Measurements from ENCODE around the gene WHRN. TPM values are rescaled to one million over a fixed set of nuclear protein-coding genes. Genes with fewer than 3 reads are reported as not detected.

Gene WHRN
- total RNA-seq, 2 donors from 2014 or later = 6.1 to 7.0 TPM

- intact Hi-C loops (cut with DNase I, micrococcal nuclease) = no loop called here
- no peak for ATAC-seq
- no peak for DNase-seq
Measured at GRCh38 chr9:114518120-114518519, 12.8 kb upstream of the WHRN start.

DNA sequence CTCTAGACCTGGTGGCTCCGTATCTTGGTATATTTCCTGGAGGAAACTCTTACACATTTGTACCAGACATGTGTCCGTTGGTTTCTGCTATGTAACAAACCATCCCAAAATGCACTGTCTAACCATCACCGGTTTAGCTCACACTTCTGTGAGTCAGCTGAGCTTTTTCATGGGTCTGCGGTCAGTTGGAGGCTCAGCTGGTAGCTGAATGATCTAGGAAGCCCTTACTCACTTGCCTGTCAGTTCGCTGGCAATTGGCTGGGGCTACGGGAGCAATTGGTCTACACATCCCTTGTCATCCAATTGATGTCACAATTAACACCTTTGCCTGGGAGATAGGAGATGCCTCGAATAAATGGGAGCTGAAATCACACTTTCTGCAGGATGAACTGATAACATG lies 11.6 kb upstream of the WHRN start:
- intact Hi-C loops (cut with DNase I, micrococcal nuclease) = no loop called here
- ATAC-seq (no peak), DNase-seq (no peak)

- DNase-seq (no peak), ATAC-seq (no peak)
- intact Hi-C loops (cut with DNase I, micrococcal nuclease) = no loop called here
Measured at GRCh38 chr9:114515528-114515927, 10.3 kb upstream of the WHRN start.

DNA sequence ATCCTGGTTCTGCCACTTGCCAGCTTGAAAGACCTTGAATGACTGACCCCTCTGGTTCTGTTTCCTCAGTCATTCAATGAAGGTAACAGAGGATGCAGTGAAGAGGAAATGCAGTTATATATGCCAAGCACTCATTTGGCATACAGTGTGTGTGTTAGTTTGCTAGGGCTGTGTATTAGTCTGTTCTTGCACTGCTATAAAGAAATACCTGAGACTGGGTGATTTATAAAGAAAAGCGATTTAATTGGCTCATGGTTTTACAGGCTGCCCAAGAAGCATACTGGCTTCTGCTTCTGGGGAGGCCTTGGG lies 8.6 kb upstream of the WHRN start:
- intact Hi-C loops (cut with DNase I, micrococcal nuclease) = no loop called here
- ATAC-seq (no peak), DNase-seq (no peak)

DNA sequence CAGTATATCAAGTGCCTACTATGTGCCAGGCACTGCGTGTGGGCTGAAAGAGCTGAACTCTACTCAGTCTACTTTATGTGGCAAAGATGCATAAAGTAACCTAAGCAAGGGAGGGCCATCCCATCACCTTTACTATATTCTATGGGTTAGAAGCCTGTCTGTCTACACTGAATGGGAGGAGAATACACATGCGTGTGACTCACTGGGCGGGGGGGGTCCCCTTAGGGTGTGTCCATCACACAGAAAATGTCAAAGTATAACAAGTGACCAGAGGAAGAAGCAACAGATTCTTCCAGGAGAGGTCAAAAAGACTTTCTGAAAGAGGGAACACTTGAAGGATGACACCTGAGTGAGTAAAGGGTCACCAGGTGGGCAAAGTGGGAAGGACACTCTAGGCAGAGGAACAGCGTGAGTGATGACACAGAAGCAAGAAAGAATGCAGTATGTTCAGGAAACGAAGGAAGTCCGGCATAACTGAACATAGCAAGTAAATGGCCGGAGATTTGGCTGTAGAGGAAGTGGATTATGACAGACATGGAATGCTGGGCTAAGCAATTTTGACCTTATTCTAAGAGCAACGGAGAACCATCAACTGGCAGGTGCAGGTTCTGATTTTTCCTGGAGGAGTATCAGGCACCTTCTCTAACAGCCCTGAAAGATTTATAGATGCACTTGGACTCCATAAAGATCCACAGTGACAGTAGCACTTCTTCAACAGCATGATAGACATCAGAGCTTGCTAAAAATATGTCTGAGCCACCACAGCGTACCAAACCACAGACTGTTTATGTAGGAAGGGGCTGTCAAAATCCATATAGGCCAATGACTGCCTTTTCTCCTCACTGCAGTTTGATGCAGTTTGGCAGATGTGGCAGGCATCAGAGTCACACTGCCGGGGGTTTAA lies 8.0 kb upstream of the WHRN start:
- ATAC-seq (peak; percentile 59), DNase-seq (peak; percentile 46 to 55)
- intact Hi-C loops (cut with DNase I, micrococcal nuclease) = no loop called here

GRCh38 chr9:114511978-114512874 lies 7.0 kb upstream of the WHRN start:
- DNase-seq = peak; percentile 22 to 71
- ATAC-seq = peak; percentile 92
- intact Hi-C loops (cut with DNase I, micrococcal nuclease) = no loop called here

DNA sequence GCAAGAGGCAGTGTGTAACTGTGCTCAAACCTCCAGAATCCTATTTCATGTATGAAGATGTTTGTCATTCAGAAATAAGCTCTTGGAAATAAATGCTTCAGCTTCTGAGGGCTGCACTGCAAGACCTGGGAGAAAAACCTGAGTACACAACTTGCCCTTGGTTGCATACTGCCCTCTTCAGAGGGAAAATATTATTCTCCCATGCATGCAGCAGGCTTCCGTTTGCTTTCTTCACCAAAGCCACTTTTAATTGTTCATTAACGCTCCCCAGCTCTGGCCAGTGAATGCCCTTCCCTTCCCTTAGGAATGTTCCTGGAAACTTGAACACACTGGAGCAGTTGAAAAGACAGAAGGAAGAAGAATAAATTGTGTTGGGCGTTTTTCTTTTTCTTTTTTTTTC lies 2.5 kb upstream of the WHRN start:
- DNase-seq = no peak
- peak; percentile 14 for ATAC-seq
- intact Hi-C loops (cut with DNase I, micrococcal nuclease) = no loop called here

DNA sequence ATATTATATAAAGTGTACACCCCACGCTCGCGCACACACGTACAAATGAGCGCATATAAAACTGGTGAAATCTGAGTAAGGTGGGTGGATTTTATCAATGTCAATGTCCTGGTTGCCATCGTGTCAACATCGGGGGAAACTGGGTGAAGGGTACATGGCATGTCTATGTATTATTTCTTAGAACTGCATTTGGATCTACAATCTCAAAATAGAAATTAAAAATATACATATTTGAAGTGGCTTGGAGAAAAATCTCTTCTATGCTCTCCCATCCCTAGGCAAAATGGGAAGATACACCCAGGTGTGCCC lies 763 bp upstream of the WHRN start:
- ATAC-seq = no peak
- DNase-seq = no peak
- intact Hi-C loops (cut with DNase I, micrococcal nuclease) = no loop called here

GRCh38 chr9:114504341-114505186 lies 709 bp downstream of the WHRN start:
- DNase-seq (peak; percentile 47 to 57), ATAC-seq (peak; percentile 57)
- intact Hi-C loops (cut with DNase I, micrococcal nuclease) = no loop called here

- intact Hi-C loops (cut with DNase I, micrococcal nuclease) = no loop called here
Measured at GRCh38 chr9:114503522-114504340, 1.5 kb downstream of the WHRN start.

DNA sequence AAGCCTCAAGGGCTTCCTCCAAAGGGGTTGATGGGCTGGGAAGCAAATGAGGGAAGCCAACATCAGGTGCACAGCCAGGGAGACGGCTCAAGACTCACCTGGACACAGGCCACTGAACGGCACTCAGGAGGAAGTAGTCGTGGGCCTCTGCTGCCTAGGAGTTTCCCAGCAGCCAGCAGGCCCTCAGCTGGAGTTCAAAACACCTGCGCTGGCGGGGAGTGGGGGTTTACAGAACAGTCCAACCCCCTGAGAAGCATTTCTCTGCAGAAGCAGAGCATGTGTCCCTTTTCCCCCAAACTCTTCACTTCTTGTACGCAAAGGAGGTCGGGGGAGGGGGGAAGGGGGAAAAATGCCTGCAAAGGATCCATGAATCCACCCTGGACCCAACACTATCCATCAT lies 2.3 kb downstream of the WHRN start:
- ATAC-seq (no peak), DNase-seq (peak in 1 of 2 donors; percentile 23)
- intact Hi-C loops (cut with DNase I, micrococcal nuclease) = no loop called here

More at GRCh38 chr9:114503522-114504340, 1.5 kb downstream of the WHRN start:
- no peak for ATAC-seq
- DNase-seq = no peak

DNA sequence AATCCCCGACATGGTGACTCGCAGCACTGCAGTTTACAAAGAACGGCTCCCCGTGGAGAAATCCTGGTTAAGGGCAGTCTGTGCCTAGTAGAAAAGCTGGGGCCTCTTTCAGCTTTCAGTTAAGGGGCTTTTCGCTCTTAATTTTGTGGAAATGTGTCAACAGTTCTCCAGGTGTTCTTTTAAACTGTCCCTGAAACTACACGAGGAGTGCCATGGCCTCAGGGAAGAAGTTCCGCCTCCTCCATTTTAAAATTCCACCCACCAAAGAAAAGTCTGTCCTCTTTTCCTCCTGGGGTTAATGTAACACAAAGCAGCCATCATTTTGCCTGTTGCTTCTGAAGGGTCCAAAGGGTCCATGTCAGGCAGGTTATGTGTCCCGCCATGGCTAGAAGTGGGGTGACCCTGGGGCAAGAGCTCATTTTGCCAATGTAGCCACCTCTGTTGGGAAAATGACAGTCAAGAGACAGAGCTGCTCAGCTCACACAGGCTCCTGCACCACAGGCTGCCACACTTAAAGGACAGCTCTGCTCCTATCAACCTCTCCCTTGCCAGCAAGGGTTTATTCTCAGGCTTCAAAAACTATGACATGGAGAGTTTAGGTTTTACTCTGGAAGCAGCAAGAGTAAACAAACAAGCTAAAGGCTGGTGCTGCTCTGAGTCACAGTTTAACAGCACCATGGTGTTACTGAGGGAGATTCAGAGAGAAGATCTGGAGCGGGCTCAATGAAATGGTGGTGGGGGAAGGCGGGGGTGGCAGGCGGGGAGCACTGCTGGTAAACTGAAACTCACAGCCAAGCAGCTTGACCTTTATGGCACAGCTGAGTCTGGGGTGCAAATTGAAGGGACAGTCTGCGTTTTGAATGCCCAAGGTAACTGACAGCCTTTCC lies 3.2 kb downstream of the WHRN start:
- ATAC-seq (no peak), DNase-seq (no peak)
- intact Hi-C loops (cut with DNase I, micrococcal nuclease) = no loop called here

GRCh38 chr9:114500697-114501292 lies 4.5 kb downstream of the WHRN start:
- DNase-seq (no peak), ATAC-seq (no peak)
- intact Hi-C loops (cut with DNase I, micrococcal nuclease) = no loop called here

GRCh38 chr9:114499941-114500696 lies 5.2 kb downstream of the WHRN start:
- intact Hi-C loops (cut with DNase I, micrococcal nuclease) = no loop called here
- no peak for ATAC-seq
- DNase-seq = no peak

GRCh38 chr9:114499528-114499927 lies 5.7 kb downstream of the WHRN start:
- ATAC-seq (no peak), DNase-seq (no peak)
- intact Hi-C loops (cut with DNase I, micrococcal nuclease) = no loop called here

DNA sequence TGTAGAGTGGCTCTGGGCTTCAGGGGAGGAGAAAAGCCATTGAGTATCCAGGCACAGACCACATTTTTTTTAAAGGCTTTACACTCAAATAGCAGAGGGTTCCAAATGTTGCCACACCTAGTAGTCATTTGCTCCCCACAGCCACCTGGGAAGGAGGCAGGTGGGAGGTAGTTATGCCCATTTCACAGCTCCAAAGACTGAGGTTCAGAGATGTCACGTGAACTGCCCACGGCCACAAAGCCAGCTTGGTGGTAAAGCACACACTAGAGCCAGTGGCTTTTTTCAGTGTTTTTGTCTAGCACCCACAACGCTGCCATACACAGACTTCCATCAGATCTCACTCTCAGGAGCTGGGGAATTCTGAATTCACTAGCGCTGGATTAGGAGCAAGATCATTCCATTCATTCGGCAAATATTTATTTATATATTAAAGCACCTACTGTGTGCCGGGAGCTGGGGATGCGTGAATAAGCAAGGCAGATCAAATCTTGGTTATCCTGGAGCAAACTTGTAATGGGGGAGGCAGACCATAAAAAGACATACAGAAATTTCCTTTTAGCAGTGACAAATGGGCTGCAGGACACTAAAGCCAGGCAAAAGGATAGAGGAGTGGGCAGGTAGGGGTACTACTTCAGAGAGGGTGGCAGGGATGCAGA lies 7.4 kb downstream of the WHRN start:
- no peak for ATAC-seq
- DNase-seq = no peak
- intact Hi-C loops (cut with DNase I, micrococcal nuclease) = no loop called here

All from left colon (tissue), 2 donors.